OCI-LY7 (cell line): Measurements from ENCODE around the gene CEP112.

Experiments
- EZH2phosphoT487 ChIP-seq: fragments of 200-600 bp; sonication (generic); IDR thresholded peaks from 2 replicates; pipeline ENCODE4 v1.6.1; 2018; ENCODE audit warnings: low read depth, borderline replicate concordance, mild to moderate bottlenecking, mixed run types, antibody characterized with exemption, low read length, moderate library complexity, mixed read lengths
- TF ChIP-seq, protein P1 (sequence below): fragments of 200-600 bp; sonication (generic); conservative IDR thresholded peaks from 2 replicates; pipeline ENCODE4 v1.5.1; 2014; ENCODE audit warnings: mild to moderate bottlenecking, antibody characterized with exemption, low read length, moderate library complexity, mixed read lengths

DNA sequence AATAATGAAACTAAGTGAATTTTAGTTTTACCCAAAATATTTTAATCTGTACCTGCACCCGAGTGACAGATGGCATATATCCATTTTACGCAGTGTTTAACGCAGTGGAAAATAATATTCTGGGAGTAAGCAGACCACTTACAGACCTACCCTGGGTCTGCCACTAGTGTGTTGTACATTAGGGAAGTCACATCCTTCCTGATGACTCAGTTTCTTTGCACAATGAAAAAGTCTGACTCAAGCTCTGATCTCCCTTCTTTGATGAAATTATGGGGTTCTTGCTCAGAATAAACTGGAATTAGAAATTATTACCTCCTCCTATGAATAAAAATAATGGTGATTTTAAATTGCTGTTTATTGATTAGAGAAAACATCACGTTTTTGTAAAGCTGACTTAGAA is 507.3 kb downstream of the CEP112 start:
- TF ChIP-seq, protein P1, sequence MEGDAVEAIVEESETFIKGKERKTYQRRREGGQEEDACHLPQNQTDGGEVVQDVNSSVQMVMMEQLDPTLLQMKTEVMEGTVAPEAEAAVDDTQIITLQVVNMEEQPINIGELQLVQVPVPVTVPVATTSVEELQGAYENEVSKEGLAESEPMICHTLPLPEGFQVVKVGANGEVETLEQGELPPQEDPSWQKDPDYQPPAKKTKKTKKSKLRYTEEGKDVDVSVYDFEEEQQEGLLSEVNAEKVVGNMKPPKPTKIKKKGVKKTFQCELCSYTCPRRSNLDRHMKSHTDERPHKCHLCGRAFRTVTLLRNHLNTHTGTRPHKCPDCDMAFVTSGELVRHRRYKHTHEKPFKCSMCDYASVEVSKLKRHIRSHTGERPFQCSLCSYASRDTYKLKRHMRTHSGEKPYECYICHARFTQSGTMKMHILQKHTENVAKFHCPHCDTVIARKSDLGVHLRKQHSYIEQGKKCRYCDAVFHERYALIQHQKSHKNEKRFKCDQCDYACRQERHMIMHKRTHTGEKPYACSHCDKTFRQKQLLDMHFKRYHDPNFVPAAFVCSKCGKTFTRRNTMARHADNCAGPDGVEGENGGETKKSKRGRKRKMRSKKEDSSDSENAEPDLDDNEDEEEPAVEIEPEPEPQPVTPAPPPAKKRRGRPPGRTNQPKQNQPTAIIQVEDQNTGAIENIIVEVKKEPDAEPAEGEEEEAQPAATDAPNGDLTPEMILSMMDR, result no peak
- no peak for TF ChIP-seq EZH2phosphoT487
